ENCODE results near the gene ABHD12B.
"Not testable (repeated sequence)": the region's sequence is repeated elsewhere in the genome, so short reads cannot be mapped to it uniquely, and the experiment has no call there.

ABHD12B gene

DNA sequence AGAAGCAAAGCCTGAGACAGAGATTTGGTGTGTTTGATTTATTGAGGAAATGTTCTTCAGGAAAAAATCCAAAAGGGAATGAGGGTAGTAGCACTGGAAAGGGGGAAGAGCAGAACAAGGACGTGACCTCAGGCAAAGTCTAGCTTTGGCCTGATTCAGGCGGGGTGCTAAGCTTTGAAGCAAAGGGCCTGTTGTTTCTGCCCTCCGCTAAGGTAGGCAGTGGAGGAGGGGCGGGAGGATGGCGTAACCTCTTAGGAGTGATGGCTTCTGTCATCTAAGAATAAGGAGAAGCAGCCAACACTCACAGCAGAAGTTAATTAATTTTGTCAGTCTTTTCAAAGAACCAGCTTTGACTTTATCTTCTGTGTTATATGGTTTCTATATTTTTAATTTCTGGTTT lies 20.4 kb downstream of the ABHD12B start:
- no peak for DNase-seq (ENCODE audit: extremely low read depth in 1 of 2, low read depth in 1 of 2)

DNA sequence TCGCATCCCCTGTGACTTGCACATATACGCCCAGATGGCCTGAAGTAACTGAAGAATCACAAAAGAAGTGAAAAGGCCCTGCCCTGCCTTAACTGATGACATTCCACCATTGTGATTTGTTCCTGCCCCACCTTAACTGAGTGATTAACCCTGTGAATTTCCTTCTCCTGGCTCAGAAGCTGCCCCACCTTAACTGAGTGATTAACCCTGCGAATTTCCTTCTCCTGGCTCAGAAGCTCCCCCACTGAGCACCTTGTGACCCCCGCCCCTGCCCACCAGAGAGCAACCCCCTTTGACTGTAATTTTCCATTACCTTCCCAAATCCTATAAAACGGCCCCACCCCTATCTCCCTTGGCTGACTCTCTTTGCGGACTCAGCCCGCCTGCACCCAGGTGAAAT lies 24.6 kb downstream of the ABHD12B start:
- DNase-seq (ENCODE audit: extremely low read depth in 1 of 2, low read depth in 1 of 2) = not testable (repeated sequence)

DNA sequence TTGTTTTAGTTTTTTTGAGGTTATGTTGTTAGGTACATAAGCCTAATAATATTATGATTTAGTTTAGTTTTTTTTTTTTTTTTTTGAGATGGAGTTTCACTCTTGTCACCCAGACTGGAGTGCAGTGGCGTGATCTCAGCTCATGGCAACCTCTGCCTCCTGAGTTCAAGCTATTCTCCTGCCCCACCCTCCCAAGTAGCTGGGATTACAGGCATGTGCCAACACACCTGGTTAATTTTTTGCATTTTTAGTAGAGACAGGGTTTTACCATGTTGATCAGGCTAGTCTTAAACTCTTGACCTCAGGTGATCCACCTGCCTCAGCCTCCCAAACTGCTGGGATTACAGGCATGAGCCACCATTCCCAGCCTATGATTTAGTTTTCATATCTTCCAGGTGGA lies 25.2 kb downstream of the ABHD12B start:
- not testable (repeated sequence) for DNase-seq (ENCODE audit: extremely low read depth in 1 of 2, low read depth in 1 of 2)

DNA sequence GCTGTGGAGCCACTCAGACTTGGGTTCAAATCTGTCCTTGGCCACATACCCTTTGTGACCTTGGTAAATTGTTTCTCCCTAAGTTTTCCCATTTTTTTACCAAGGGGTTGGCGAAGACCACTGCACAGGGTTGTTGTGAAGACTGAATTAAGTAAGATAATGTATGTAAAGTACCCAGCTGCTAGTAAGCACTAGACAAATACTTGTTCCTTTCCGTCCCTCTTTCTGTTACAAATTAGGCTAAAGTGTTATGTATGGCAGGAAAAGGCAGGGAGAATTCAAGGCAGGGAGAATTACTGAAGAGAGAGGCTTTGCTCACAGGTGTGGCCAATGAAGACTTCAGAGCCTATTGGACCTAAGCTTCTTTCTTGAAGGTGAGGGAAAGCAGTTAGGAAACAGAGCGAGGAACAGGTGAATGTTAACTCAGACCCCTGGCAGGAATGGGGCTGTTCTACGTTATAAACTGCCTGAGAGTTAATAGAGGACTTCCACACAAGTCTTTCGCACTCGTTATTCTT lies 25.9 kb downstream of the ABHD12B start:
- DNase-seq (ENCODE audit: extremely low read depth in 1 of 2, low read depth in 1 of 2) = no peak

DNA sequence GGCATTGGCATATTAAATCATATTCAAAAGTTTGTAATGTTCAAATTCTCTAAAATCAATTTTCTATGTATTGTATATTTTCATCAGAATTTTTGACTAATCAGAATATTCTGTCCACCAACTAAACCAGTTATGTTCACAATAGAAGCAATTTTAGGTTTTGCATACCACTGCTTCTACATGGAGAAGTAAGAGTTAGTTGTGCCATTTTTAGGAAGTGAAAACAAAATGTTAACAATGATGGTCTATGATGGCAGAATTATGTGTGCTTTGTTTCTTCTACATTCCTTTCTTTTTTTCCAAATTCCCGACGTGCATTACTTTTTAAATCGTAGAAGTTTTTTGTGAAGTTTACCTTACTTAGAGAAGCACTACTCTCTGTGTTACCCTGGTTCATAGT lies 29.5 kb downstream of the ABHD12B start:
- no peak for DNase-seq (ENCODE audit: extremely low read depth in 1 of 2, low read depth in 1 of 2)

DNA sequence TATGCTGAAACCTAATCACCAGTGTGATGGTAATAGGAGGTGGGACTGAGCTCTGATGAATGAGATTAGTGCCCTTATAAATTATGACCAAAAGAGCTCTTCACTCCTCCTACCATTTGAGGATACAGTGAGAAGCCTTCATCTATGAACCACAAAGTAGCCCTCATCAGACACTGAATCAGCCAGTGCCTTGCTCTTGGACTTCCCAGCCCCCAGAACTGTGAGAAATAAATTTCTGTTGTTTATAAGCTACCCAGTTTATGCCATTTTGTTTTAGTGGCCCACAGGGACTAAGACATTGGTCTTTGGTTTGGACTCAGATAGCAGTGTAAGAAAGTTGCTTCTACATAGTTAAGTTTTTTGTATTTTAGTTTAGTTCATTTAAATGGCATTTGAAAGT lies 32.9 kb downstream of the ABHD12B start:
- DNase-seq (ENCODE audit: extremely low read depth in 1 of 2, low read depth in 1 of 2) = no peak

DNA sequence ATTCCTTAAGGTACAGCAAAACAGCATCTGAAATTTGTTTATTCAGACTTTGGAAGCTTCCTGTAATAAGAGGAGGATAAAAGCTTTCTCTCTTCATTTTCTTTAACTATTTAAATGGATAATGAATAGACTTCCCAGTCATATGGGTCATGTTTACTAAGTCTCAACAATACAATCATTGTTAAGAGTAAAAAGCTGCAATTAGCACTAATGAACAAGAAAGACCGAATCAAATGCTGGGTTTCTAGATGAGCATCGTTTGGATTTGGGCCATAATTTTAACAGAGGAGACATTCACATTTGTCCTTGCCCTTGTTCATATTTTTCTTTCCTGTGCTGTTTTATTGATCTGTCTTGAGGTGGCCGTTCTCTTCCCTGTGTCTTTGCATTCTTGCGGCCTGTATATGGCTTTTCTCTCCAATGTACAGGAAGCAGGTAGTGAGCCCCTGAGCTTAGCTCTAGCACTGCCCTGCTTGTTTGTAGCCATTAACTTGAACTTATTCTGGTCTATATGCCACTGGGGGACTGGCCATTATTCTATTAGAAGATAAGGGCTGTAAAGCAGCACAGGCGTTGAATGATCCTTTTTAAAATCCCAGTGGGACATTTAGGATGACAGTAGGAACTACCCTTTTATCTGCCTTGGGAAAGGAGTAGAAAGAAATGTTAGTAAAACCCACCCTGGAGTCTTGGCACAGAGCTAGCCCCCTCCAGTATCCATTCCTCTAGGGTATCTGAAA lies 34.6 kb downstream of the ABHD12B start:
- no peak for DNase-seq (ENCODE audit: extremely low read depth in 1 of 2, low read depth in 1 of 2)

DNA sequence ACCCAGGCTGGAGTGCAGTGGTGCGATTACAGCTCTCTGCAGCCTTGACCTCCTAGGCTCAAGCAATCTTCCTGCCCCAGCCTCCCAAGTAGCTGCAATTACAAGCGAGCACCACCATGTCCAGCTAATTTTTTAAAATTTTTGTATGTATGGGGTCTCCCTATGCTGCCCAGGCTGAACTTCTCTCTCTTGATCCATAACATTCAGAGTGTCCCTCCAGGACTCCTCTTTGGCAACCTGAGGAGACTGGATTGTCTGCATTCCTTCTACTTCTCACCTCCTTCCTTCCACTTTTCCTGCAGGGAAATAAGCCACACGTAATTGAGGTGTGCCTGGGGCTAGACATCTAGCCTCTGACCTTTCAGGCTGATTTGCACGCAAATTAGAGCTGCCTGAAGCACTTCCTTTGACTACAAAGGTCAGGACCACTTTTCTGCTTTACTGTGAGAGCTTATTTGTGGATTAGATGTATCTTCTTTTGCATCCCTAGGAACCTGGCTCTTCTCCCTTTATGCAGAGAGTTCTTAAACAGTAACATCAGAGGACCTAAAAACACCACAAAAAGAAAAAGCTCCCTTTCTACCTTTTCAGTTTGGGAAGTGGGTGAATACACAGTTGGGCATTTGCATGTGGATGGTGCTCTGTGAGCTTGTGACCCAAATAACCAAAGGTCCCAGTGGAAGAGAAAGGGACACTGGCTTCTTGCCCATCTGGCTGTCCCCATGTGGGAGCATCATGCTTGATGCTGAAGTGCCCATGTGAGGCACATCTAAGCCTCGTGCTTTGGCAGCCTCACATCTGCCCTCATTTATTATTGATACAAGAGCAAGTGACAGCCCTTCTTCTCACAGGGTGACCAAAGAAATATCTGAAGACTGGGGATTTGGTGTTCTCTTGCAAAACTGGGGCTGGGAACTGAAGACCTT lies 38.9 kb downstream of the ABHD12B start:
- DNase-seq (ENCODE audit: extremely low read depth in 1 of 2, low read depth in 1 of 2) = no peak

DNA sequence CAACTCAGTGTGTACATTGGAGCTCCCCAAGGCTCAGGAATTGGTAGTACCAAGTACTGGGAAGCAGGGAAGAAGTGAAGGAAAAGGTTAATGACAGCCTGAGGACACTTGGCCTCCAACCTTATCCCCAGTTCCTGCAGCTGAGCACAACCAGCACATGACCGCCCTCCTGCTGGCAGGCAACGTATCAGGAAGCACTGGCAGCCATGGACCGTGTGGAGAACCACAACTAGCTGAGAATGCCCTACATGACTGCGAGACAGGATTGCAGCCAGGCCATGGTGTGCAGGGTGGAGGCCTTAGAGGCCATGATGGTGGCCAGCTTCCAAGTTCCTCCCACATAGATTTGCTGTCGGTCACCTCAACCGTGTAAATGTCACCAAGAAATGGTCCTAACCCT lies 45.6 kb downstream of the ABHD12B start:
- no peak for DNase-seq (ENCODE audit: extremely low read depth in 1 of 2, low read depth in 1 of 2)

DNA sequence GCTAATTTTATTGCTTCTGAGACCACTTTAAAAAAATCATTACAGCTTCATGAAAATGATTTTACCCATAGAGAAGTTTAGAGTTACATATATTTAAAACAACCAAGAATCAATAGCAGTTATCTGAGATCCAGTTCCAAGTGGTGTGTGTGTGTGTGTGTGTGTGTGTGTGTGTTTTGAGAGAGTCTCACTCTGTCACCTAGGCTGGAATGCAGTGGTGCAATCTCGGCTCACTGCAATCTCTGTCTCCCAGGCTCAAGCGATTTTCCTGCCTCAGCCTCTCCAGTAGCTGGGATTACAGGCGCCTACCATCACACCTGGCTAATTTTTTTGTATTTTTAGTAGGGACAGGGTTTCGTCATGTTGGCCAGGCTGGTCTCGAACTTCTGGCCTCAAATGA lies 47.7 kb downstream of the ABHD12B start:
- DNase-seq (ENCODE audit: extremely low read depth in 1 of 2, low read depth in 1 of 2) = not testable (repeated sequence)

DNA sequence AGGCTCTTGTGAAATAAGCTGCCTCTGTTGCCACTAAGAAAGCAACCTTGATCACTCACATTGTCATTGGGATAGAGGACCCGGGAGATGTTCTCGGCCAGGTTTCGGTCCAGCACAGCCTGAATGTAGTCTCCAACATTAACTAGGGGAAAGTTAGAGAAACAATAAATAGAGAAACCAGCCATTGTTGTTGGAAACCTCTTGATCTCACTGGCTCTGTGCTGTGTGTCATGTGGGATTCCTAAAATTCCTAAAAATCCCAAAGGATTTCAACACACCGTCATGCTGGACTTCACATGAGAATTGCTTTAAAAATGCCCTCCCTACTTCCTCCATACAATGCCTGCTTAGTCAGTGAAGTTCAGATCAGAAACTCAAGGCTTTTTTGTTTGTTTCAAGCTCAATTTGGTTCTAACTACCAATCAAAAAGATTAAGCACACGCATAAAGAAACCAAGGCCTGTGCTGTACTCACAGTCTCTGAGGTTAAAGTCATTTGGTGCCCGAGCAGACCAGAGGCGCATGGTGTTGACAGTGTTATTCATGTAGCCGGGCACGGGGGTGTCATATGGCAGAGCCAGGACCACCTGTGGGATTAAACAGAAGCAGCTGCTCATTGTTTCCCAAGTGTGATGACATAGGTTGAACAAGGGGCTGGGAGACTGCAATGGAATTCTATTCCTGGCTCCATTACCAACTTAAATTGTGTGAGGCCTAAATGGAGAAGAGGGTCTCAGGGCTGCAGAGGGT lies 48.8 kb downstream of the ABHD12B start:
- DNase-seq (ENCODE audit: extremely low read depth in 1 of 2, low read depth in 1 of 2) = no peak

DNA sequence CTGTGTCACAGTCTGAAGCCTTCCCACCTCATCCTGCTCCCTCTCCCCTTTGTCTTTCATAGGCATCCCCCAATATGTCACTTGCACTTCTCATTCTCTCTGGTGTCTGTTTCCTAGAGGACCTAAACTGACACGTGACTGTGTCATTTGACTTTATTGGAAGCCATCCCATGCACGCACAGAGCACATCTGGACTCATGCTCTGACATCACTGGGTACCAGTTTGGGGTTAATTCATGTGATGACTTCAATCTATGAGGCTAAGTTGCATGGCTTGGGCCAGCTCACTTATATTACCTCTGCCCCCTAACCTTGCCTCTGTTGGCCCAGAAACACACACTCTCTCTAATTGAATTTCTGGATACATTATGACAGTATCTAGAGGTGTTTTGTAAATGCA lies 51.0 kb downstream of the ABHD12B start:
- no peak for DNase-seq (ENCODE audit: extremely low read depth in 1 of 2, low read depth in 1 of 2)

DNA sequence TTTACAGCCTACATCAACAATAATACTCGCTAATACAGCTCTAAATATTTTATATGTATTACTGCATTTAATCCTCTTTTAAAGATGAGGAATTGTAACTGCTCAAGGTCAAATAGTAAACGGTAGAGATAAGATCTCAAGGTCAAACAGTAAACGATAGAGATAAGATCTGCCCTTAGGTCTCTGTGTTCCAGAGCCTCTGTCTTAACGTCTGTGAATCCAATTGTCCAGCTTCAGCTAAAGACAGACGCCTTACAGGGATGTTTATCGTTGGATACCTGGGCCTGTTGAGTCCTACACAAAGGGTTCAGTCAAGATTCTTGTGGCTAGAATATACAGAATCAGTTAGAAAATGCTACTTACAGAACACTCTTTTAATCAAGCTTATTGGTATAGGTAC lies 52.4 kb downstream of the ABHD12B start:
- no peak for DNase-seq (ENCODE audit: extremely low read depth in 1 of 2, low read depth in 1 of 2)

DNA sequence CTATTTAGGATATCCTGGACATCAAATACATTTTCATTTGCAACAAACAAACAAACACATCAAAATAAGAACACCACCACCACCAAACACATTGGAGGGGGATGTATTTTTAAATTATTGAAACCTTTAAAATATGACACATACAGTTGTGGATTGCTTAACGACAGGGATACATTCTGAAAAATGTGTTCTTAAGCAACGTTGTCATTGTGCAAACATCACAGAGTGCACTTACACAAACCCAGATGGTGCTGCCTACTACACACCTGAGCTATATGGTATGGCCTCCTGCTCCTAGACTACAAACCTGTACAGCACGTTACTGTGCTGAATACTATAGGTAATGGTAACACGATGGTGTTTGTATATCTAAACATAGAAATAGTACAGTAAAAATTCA lies 53.0 kb downstream of the ABHD12B start:
- no peak for DNase-seq (ENCODE audit: extremely low read depth in 1 of 2, low read depth in 1 of 2)

DNA sequence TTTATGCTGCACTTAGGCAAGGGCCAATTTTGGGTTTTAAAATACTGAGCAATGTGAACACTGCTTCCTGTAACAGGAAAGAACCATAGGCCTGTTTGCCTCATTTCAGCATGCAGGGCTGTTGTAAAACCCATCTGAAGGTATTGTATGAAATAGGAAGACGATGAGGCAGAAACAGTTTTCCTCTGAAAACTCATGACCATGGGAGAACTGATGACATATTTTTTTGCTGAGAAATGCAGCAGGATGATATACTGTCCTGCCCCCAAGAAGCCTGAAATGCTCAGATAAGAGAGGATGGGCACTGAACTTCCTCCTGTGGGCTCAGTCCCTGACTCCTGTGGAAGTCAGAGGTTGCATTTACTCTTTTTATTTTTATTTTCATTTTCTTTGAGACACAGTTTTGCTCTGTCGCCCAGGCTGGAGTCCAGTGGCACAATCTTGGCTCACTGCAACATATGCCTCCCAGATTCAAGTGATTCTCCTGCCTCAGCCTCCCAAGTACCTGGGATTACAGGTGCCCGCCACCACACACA lies 55.1 kb downstream of the ABHD12B start:
- DNase-seq (ENCODE audit: extremely low read depth in 1 of 2, low read depth in 1 of 2) = no peak

DNA sequence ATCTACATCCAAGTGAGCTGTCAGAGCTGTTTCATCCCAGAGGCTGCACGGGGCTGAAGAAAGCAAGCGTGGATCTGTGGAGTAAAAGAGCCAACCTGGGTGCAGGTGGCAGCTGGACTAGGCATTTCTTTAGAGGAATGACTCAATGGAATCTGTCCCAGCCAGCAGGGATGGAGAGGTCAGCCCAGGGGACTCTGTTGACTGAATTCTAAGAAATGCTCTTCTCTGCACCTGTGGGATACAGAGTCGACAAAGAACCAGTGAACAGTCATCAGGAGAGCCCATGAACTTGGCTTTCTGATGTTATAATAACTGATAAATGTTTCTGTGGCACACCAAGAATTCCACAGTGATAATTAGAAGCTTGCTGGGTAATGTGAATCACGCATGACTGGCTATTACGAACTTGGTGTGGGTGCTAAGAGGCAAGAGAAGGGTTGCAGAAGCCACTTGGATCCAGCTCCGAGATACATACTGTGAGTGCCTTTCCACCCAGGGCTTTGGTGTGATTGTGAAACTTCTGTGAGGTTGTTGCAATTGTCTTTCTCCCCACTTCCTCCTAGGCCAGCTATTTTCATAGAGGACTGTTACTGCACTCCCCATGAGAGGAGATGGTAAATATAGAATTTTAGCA lies 56.3 kb downstream of the ABHD12B start:
- DNase-seq (ENCODE audit: extremely low read depth in 1 of 2, low read depth in 1 of 2) = no peak

DNA sequence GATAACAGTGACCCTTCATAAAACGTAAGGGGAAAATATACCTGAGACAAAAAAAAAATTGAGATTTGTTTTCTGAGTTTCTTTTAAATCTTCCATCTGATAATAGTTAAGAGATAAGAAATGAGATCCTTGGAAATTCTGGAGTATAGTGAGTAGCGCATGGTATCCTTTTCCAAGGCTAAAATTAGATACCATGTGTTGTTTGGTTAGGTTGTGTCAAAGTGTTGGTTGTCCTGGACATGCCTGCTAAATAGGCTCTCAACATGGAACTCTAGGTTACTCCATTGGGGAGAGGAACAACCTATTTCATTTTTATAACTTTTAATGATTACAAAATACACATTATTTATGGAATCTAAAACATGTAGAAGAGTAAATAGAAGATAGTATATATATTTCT lies 57.7 kb downstream of the ABHD12B start:
- no peak for DNase-seq (ENCODE audit: extremely low read depth in 1 of 2, low read depth in 1 of 2)

DNA sequence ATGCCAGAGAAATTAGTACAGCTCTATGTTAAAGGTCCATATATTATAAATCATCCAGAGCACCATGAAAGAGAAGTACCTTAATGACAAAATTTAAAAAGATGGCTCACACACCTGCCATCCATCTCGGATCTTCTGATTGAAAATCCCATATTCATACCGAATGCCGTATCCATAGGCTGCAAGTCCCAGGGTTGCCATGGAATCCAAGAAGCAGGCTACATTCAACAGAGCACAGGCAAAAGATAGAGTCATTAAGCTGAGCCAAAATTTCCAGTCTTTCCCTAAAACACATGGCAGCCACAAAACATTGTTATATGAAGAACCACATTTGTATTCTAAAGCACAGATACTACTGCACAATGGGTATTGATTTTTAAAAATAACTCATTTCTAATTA lies 59.7 kb downstream of the ABHD12B start:
- no peak for DNase-seq (ENCODE audit: extremely low read depth in 1 of 2, low read depth in 1 of 2)

DNA sequence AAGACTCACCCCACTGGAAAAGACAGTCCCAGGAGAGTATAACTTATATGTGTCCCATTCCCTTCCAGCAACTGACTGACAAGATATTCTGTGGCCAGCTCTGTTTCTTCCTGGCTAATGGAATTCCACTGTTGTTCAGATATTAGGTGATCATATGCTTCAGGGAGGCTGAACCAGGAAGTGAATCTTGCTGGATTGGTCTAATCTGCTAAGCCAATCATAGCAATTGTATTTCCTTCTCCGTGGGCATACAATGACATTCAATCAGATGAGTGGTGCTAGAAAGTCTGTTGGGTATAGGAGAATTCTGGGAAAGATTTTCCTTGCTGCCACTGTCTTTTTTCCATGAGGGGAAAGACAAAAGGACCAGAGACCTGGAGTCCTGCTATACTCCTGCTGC lies 60.3 kb downstream of the ABHD12B start:
- DNase-seq (ENCODE audit: extremely low read depth in 1 of 2, low read depth in 1 of 2) = no peak

Measured in stimulated activated CD8-positive, alpha-beta memory T cell treated with anti-CD3 and anti-CD28 coated beads, Interleukin-7, amount 100 ng/mL, for 48 hours (primary cell).